Measurements from ENCODE around the gene ACBD5. TPM values are rescaled to one million over a fixed set of nuclear protein-coding genes. Genes with fewer than 3 reads are reported as not detected.
A peak's percentile ranks its signal among the peaks of the same experiment; 100 is the strongest.

ACBD5 gene
- total RNA-seq, 1 donor from 2014 or later = 27.9 TPM

- TF ChIP-seq, protein P1, sequence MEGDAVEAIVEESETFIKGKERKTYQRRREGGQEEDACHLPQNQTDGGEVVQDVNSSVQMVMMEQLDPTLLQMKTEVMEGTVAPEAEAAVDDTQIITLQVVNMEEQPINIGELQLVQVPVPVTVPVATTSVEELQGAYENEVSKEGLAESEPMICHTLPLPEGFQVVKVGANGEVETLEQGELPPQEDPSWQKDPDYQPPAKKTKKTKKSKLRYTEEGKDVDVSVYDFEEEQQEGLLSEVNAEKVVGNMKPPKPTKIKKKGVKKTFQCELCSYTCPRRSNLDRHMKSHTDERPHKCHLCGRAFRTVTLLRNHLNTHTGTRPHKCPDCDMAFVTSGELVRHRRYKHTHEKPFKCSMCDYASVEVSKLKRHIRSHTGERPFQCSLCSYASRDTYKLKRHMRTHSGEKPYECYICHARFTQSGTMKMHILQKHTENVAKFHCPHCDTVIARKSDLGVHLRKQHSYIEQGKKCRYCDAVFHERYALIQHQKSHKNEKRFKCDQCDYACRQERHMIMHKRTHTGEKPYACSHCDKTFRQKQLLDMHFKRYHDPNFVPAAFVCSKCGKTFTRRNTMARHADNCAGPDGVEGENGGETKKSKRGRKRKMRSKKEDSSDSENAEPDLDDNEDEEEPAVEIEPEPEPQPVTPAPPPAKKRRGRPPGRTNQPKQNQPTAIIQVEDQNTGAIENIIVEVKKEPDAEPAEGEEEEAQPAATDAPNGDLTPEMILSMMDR (IDR thresholded peaks at IDR 0.05) = no peak
- ATAC-seq (no peak), DNase-seq (no peak)
- Histone ChIP-seq H3K27me3 (ENCODE audit: low read depth) (peaks cover 43% of the 10 kb centered on the region), H3K36me3 (no peaks in the 10 kb centered on the region), H3K27ac (no peak overlapping the region), H3K9me3 (no peaks in the 10 kb centered on the region), H3K4me1 (peaks cover 10% of the 10 kb centered on the region), H3K4me3 (peak overlapping the region; percentile 56)
- intact Hi-C loops (cut with DNase I) = no loop called here
Observed at GRCh38 chr10:27258492-27258837, 17.9 kb upstream of the ACBD5 start.

- no peaks in the 10 kb centered on the region for H3K9me3 ChIP-seq
- H3K27me3 ChIP-seq (ENCODE audit: low read depth) = peaks cover 43% of the 10 kb centered on the region
- intact Hi-C loops (cut with DNase I) = no loop called here
- ATAC-seq = no peak
- no peak for DNase-seq
- H3K4me1 ChIP-seq = peaks cover 10% of the 10 kb centered on the region
- TF ChIP-seq, protein P1 (IDR thresholded peaks at IDR 0.05) = no peak
- no peaks in the 10 kb centered on the region for H3K36me3 ChIP-seq
- H3K27ac ChIP-seq = no peak overlapping the region
- no peak overlapping the region for H3K4me3 ChIP-seq
Observed at GRCh38 chr10:27256299-27257189, 15.9 kb upstream of the ACBD5 start.

DNA sequence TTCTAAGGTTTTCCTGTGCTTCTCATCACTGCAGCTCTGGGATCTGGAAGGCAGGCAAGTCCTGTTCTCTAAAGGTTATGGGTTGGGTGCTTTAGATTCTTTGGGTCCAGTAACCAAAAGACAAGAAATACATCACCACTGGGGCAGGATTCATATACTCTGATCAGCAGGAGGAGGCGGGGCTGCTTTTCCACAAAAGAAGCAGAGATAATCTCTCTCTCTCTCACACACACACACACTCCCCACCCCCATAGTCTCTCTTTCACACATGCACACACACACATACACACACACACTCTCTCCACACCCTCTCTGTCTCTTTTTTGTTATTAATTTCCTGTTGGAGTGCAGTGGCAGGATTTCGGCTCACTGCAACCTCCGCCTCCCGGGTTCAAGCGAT lies 13.0 kb upstream of the ACBD5 start:
- DNase-seq (no peak), ATAC-seq (no peak)
- intact Hi-C loops (cut with DNase I) = no loop called here
- peaks cover 20% of the 10 kb centered on the region for H3K27me3 ChIP-seq (ENCODE audit: low read depth)
- TF ChIP-seq, protein P1 (IDR thresholded peaks at IDR 0.05) = no peak
- H3K36me3 ChIP-seq = no peaks in the 10 kb centered on the region
- peaks cover 3% of the 10 kb centered on the region for H3K4me1 ChIP-seq
- no peak overlapping the region for H3K4me3 ChIP-seq
- H3K9me3 ChIP-seq = no peaks in the 10 kb centered on the region
- no peak overlapping the region for H3K27ac ChIP-seq

DNA sequence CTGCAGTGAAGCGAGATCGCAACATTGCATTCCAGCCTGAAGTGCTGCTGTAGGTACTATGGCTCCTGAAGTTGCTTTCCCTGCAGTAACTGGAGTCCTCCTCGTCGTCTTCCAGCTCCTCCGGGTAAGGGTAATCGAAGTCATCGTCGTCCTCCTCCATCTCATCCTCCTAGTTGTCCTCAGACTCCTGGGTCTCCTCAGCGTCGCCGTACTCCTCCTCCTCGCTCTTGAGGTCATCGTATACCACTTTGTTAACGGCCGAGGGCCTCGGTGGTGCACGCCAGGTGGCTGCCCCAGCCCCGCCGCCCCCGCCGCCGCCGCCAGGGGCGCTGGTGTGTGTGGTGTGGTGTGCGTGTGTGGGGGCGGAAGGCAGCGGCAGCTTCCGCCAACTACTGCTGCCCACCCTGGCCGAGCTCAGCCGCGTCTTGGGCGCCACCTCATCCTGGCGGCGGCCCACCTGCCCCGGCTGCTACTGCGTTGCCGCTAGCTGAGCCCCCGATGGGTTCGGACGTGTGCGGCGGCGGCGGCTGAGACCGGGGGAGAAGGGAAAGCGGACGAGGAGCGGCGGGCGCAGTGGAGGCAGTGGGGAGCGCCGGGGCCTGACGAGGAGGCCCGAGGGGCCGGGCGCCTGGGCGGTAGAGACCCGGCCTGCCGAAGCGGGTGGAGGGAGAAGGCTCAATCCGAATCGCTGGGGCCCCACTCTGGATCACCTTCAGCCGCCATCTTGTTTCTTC lies 11.8 kb upstream of the ACBD5 start:
- intact Hi-C loops (cut with DNase I) = no loop called here
- peak; percentile 85 for DNase-seq
- ATAC-seq = peak; percentile 99
- H3K36me3 ChIP-seq = no peaks in the 10 kb centered on the region
- TF ChIP-seq, protein P1 (IDR thresholded peaks at IDR 0.05) = peak; percentile 88
- no peaks in the 10 kb centered on the region for H3K4me1 ChIP-seq
- peak overlapping the region; percentile 84 for H3K27ac ChIP-seq
- H3K4me3 ChIP-seq = peak overlapping the region; percentile 63
- H3K9me3 ChIP-seq = no peaks in the 10 kb centered on the region
- H3K27me3 ChIP-seq (ENCODE audit: low read depth) = peaks cover 9% of the 10 kb centered on the region

GRCh38 chr10:27251554-27251953 lies 11.0 kb upstream of the ACBD5 start:
- H3K27ac ChIP-seq = no peak overlapping the region
- no peaks in the 10 kb centered on the region for H3K36me3 ChIP-seq
- H3K27me3 ChIP-seq (ENCODE audit: low read depth) = peaks cover 8% of the 10 kb centered on the region
- H3K9me3 ChIP-seq = no peaks in the 10 kb centered on the region
- DNase-seq = no peak
- intact Hi-C loops (cut with DNase I) = no loop called here
- TF ChIP-seq, protein P1 (IDR thresholded peaks at IDR 0.05) = no peak
- H3K4me1 ChIP-seq = no peaks in the 10 kb centered on the region
- no peak overlapping the region for H3K4me3 ChIP-seq
- no peak for ATAC-seq

Data from lower lobe of right lung (tissue), 2 donors.